HFF-Myc (cell line): ENCODE results near the gene FUBP1.

ENCODE experiments used
- DNase-seq: peaks from one replicate; pipeline ENCODE4 v3.0.0-alpha.2; 2011; ENCODE audit warnings: low read depth; ENCODE audit errors: extremely low read depth
- H3K4me3 ChIP-seq: replicated peaks from 2 replicates; pipeline ENCODE4 v1.5.1; 2011; ENCODE audit warnings: low read depth, mild to moderate bottlenecking, control low read depth, low read length
- TF ChIP-seq, protein P1 (sequence below): IDR thresholded peaks from 2 replicates; pipeline ENCODE4 v1.5.1; 2012; ENCODE audit warnings: mild to moderate bottlenecking, low read depth, low read length, control low read depth; ENCODE audit errors: missing control alignments

Gene FUBP1

DNA sequence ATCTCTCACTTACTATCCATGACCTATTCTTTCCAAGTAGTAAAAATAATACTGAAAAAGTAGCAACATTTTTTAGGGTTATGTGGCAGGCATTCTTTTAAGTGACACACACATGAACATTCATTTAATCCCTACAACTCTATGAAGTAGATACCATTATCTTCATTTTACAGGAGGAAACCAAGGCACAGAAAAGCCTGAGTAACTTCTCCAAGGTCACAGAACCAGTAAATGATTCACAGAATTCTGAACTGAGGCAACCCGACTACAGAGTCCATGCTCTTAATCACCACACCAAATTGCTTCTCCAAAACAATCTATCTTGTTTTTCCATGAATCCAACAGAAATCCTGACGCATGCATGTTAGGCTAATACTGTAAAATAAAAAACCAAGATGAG lies 17.5 kb downstream of the FUBP1 start:
- no peak overlapping the region for H3K4me3 ChIP-seq
- TF ChIP-seq, protein P1, sequence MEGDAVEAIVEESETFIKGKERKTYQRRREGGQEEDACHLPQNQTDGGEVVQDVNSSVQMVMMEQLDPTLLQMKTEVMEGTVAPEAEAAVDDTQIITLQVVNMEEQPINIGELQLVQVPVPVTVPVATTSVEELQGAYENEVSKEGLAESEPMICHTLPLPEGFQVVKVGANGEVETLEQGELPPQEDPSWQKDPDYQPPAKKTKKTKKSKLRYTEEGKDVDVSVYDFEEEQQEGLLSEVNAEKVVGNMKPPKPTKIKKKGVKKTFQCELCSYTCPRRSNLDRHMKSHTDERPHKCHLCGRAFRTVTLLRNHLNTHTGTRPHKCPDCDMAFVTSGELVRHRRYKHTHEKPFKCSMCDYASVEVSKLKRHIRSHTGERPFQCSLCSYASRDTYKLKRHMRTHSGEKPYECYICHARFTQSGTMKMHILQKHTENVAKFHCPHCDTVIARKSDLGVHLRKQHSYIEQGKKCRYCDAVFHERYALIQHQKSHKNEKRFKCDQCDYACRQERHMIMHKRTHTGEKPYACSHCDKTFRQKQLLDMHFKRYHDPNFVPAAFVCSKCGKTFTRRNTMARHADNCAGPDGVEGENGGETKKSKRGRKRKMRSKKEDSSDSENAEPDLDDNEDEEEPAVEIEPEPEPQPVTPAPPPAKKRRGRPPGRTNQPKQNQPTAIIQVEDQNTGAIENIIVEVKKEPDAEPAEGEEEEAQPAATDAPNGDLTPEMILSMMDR, result no peak
- DNase-seq, result no peak

DNA sequence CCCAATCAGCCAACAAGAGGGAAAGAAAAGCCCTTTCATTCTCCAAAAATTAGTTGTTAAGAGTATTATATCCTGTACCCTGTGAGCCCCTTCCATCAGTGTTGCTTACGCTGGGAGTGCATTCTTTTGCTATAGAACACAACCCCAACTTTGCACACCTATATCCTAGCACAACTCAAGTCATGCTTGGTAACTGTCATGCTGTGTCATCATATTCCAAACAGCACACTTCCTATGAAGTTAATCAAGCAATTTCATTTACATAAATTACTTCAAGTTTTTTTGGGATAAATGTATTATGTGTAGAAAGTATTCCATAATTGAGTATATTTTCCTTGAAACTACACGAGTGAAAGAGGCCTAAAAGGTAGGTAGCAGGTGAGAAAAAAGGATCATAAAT lies 20.0 kb downstream of the FUBP1 start:
- no peak overlapping the region for H3K4me3 ChIP-seq
- TF ChIP-seq, protein P1, result no peak
- no peak for DNase-seq

DNA sequence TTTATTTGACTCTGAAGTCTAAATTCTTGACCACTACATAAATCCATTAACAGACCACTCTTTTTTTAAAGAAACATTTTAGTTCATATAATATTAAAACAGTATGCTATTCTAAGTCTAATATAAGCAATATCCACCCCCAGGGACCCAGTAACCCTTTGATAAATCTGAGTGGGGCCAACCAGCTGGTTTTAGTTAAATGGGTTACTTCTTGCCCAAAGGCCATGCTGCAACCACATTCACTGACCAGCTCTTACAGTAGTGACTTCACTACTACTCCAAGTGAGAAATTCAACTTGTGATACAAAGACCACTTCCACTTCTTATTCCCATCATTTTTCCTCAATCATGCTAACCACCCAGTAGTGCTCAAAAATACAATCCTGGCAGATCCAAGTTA lies 20.5 kb downstream of the FUBP1 start:
- no peak for DNase-seq
- TF ChIP-seq, protein P1, result no peak

DNA sequence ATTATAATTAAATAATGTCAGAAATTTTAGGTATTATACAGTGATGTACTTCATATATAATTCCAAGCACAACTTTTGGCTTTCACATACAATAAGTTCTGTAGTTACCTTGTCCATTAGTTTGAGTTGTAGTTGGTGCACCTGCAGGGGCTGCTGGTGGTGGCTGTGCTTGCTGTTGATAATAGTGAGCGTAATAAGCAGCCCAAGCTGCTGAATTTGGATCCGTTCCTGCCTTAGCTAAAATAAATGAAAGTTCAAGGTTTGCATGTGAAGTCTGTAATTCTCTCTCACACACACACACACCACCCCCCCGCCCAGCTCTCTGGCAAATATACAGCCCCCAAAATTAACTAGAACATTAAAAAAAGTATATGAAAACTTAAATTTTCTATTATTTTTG lies 22.4 kb downstream of the FUBP1 start:
- H3K4me3 ChIP-seq, result no peak overlapping the region
- TF ChIP-seq, protein P1, result no peak
- DNase-seq, result no peak

More for the DNA sequence above, 20.5 kb downstream of the FUBP1 start:
- H3K4me3 ChIP-seq, result no peak overlapping the region

DNA sequence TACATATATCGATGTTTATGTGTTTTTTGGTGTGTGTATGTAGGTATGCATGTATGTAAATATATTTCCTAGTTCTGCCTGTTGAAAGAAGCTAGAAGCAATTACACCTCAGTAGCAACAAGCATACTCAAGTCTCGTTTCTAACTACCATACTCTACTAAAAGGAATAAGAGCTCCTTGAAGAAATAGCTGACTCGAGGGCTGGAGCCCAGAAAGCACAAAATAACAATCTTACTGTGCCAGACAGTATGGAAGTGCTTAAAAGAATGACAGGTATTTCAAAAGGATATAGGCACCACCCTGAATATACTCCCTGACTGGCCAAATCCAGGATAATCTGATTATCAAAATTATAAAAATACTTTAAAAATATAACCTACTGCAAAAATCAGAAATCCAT lies 23.2 kb downstream of the FUBP1 start:
- no peak overlapping the region for H3K4me3 ChIP-seq
- DNase-seq, result no peak
- TF ChIP-seq, protein P1, result no peak

DNA sequence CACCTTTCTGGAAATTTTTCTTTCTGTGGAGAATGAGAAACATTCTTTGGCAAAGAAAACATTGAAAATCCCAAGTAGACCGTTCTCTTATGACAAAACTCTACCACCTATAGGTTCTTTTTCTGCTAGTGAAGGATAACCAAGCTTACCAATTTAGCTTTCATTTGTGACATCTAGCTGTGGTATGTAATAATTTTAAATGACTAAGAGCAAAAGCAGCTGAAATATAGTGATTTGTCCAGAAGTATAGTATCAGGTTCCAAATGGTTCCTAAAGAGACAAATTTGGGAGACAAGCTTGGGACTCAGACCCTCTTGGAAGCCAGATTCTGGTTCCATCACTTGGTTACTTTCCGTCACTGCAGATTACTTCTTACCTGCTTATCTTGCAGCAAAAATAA lies 24.4 kb downstream of the FUBP1 start:
- no peak for DNase-seq
- TF ChIP-seq, protein P1, result no peak
- no peak overlapping the region for H3K4me3 ChIP-seq

DNA sequence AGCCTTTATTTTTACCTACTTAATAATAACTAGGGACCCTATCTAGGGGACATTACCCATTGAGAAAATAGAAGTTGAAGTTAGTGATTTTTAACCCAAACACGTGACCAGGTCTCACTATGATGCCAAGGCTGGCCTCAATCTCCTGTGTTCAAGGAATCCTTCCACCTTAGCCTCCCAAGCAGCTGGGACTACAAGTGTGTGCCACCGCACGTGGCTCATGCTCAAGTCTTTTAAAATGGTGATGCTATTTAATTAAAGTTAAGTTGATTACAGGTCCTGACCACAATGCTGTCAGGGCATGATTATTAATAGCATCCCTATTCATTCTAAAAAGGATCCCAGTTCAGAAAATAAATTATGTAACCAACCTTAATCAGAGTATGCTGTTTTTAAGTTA lies 25.0 kb downstream of the FUBP1 start:
- DNase-seq, result no peak
- no peak overlapping the region for H3K4me3 ChIP-seq
- TF ChIP-seq, protein P1, result no peak
